Smooth muscle cell (in vitro differentiated cells): ENCODE measurements around the gene SLC45A3. TPM values are rescaled to one million over a fixed set of nuclear protein-coding genes. Genes with fewer than 3 reads are reported as not detected.
"Not testable (repeated sequence)": the region's sequence is repeated elsewhere in the genome, so short reads cannot be mapped to it uniquely, and the experiment has no call there.

Source experiments
- DNase-seq: peaks from one replicate; lab custom pipeline; 2025; ENCODE audit not compliant: unreplicated experiment; lab: John Stamatoyannopoulos, UW
- H2AFZ ChIP-seq: fragments of 200-600 bp; sonication (generic); 2 replicates; pipeline ENCODE4 v1.6.0; 2016; ENCODE audit warnings: antibody characterized with exemption, low read depth, mild to moderate bottlenecking
- H3F3A ChIP-seq: fragments of 200-600 bp; sonication (generic); 2 replicates; pipeline ENCODE4 v1.6.0; 2017; ENCODE audit warnings: antibody characterized with exemption, low read depth
- H3K27ac ChIP-seq: fragments of 200-600 bp; sonication (generic); 2 replicates; pipeline ENCODE4 v1.5.1; 2016; ENCODE audit warnings: low read depth, mild to moderate bottlenecking
- H3K27me3 ChIP-seq: fragments of 200-600 bp; sonication (generic); 2 replicates; pipeline ENCODE4 v1.6.1; 2016; ENCODE audit warnings: low read depth, mild to moderate bottlenecking
- H3K36me3 ChIP-seq: fragments of 200-600 bp; sonication (generic); 2 replicates; pipeline ENCODE4 v1.5.1; 2016; ENCODE audit warnings: low read depth
- H3K4me1 ChIP-seq: fragments of 200-600 bp; sonication (generic); 2 replicates; pipeline ENCODE4 v1.5.1; 2016; ENCODE audit warnings: low read depth
- H3K4me2 ChIP-seq: fragments of 200-600 bp; sonication (generic); 2 replicates; pipeline ENCODE4 v1.6.0; 2016; ENCODE audit warnings: mild to moderate bottlenecking
- H3K4me3 ChIP-seq: fragments of 200-600 bp; sonication (generic); 2 replicates; pipeline ENCODE4 v1.5.1; 2016; ENCODE audit warnings: mild to moderate bottlenecking
- H3K79me2 ChIP-seq: fragments of 200-600 bp; sonication (generic); 2 replicates; pipeline ENCODE4 v1.6.0; 2016; ENCODE audit warnings: low read depth, mild to moderate bottlenecking
- H3K9ac ChIP-seq: fragments of 200-600 bp; sonication (generic); 2 replicates; pipeline ENCODE4 v1.6.0; 2016; ENCODE audit warnings: low read depth
- H3K9me3 ChIP-seq: fragments of 200-600 bp; sonication (generic); replicated peaks from 2 replicates; pipeline ENCODE4 v1.5.1; 2016; ENCODE audit warnings: low read depth
- H4K20me1 ChIP-seq: fragments of 200-600 bp; sonication (generic); 2 replicates; pipeline ENCODE4 v1.6.0; 2016; ENCODE audit warnings: low read depth
- CTCF ChIP-seq: fragments of 200-600 bp; sonication (generic); IDR thresholded peaks from 2 replicates; pipeline ENCODE4 v1.5.1; 2017; ENCODE audit warnings: borderline replicate concordance, mild to moderate bottlenecking, antibody characterized with exemption; ENCODE audit not compliant: insufficient read depth, poor library complexity, severe bottlenecking
- WGBS: methylation state at CpG from one replicate; pipeline ENCODE4 v1.1.7; 2016; ENCODE audit warnings: low lambda C conversion rate; 5-methylcytosine and 5-hydroxymethylcytosine counted together
- polyA plus RNA-seq: library from polyadenylated mRNA; unstranded; fragments of >200 nt; fragmentation: Nextera tagmentation; extraction: Ambion mirVana; gene quantifications from 2 replicates; pipeline ENCODE4 v1.2.1, GENCODE V29; 2016
- total RNA-seq: library from RNA; depleted of rRNA; stranded (reverse); fragments of >200 nt; gene quantifications from 2 replicates; pipeline ENCODE4 v1.2.3, GENCODE V29; 2014

Gene SLC45A3
- total RNA-seq: 3.2 and 4.9 TPM in 2 replicates
- 3.1 and 4.4 TPM in 2 replicates for polyA plus RNA-seq

GRCh38 chr1:205680073-205680851 lies at the start of gene SLC45A3:
TSS of gene SLC45A3 (minus strand) at chr1:205680509. CDS start at chr1:205664656, 15,853 bp downstream.
- H3K27ac ChIP-seq: peak within 1 kb of the TSS; percentile 59
- no peak for TF ChIP-seq CTCF
- no peaks in the 10 kb centered on the region for H4K20me1 ChIP-seq
- no peaks in the 10 kb centered on the region for H3K9me3 ChIP-seq
- peaks cover 14% of the 10 kb centered on the region for H3K4me1 ChIP-seq
- H3K27me3 ChIP-seq: no peaks in the 10 kb centered on the region
- peak within 1 kb of the TSS; percentile 86 for H2AFZ ChIP-seq
- no peaks in the 10 kb centered on the region for H3K36me3 ChIP-seq
- peak within 1 kb of the TSS; percentile 92 for H3K4me3 ChIP-seq
- DNase-seq: no peak
- 1% methylated on average over 30 of the region's 86 CpGs for WGBS
- peak within 1 kb of the TSS; percentile 100 for H3K4me2 ChIP-seq
- H3K79me2 ChIP-seq: peaks cover 6% of the 10 kb centered on the region
- peak within 1 kb of the TSS; percentile 51 for H3K9ac ChIP-seq
- H3F3A ChIP-seq: peaks cover 12% of the 10 kb centered on the region

GRCh38 chr1:205726619-205727125 lies 46.4 kb upstream of the SLC45A3 start:
- 96% methylated on average over 4 of the region's 4 CpGs for WGBS
- no peak for TF ChIP-seq CTCF

DNA sequence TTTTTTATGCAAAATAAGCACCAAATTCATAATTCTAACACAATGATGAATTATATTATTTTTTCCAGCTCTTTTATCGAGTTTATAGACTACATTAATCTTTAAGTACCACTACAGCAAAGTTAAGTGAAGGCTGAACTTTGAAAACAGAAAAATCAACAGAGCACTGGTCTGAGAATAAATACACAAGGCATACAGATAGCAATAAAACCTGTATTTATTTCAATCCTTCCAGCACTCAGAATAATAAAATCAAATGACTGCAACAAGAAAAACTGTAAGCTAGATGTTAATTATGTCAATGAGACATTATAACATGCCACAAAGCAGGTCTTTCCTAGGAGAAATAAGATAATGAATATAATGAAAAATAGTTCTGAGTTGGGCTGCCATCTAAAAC lies 45.2 kb upstream of the SLC45A3 start:
- no peaks in the 10 kb centered on the region for H3K27me3 ChIP-seq
- H3K4me2 ChIP-seq: no peak overlapping the region
- H4K20me1 ChIP-seq: peaks cover 93% of the 10 kb centered on the region
- no peak for DNase-seq
- WGBS: 100% methylated on average over 1 of the region's 1 CpG
- no peak for TF ChIP-seq CTCF
- no peak overlapping the region for H3K4me3 ChIP-seq
- H3K9me3 ChIP-seq: no peaks in the 10 kb centered on the region
- H3K4me1 ChIP-seq: no peaks in the 10 kb centered on the region
- no peak overlapping the region for H3K27ac ChIP-seq
- no peak overlapping the region for H2AFZ ChIP-seq
- H3F3A ChIP-seq: peaks cover 6% of the 10 kb centered on the region
- peaks cover 67% of the 10 kb centered on the region for H3K79me2 ChIP-seq
- H3K36me3 ChIP-seq: peaks cover 15% of the 10 kb centered on the region
- no peak overlapping the region for H3K9ac ChIP-seq

More at GRCh38 chr1:205726619-205727125, 46.4 kb upstream of the SLC45A3 start:
- peaks cover 6% of the 10 kb centered on the region for H3F3A ChIP-seq
- H2AFZ ChIP-seq: no peak overlapping the region
- H3K27me3 ChIP-seq: no peaks in the 10 kb centered on the region
- H3K4me1 ChIP-seq: no peaks in the 10 kb centered on the region
- no peaks in the 10 kb centered on the region for H3K9me3 ChIP-seq
- peaks cover 78% of the 10 kb centered on the region for H3K79me2 ChIP-seq
- H3K36me3 ChIP-seq: peaks cover 5% of the 10 kb centered on the region
- H3K9ac ChIP-seq: no peak overlapping the region
- H3K4me2 ChIP-seq: no peak overlapping the region
- H3K4me3 ChIP-seq: no peak overlapping the region
- DNase-seq: no peak
- peaks cover 93% of the 10 kb centered on the region for H4K20me1 ChIP-seq
- no peak overlapping the region for H3K27ac ChIP-seq

- peaks cover 20% of the 10 kb centered on the region for H3K79me2 ChIP-seq
- H3K36me3 ChIP-seq: peaks cover 43% of the 10 kb centered on the region
These were observed 40.4 kb upstream of the SLC45A3 start for GRCh38 chr1:205720740-205721139.

More at GRCh38 chr1:205720740-205721139, 40.4 kb upstream of the SLC45A3 start:
- not testable (repeated sequence) for H3K27me3 ChIP-seq, H3K27ac ChIP-seq, DNase-seq, H3K4me3 ChIP-seq, H3K9ac ChIP-seq, H3K9me3 ChIP-seq, H3K4me2 ChIP-seq, H2AFZ ChIP-seq, H3K4me1 ChIP-seq
- peaks cover 18% of the 10 kb centered on the region for H3F3A ChIP-seq
- 100% methylated on average over 2 of the region's 2 CpGs for WGBS
- peaks cover 57% of the 10 kb centered on the region for H4K20me1 ChIP-seq
